Subcutaneous adipose tissue (tissue), 4 donors: Measurements from ENCODE around the gene TESPA1. TPM values are rescaled to one million over a fixed set of nuclear protein-coding genes. Genes with fewer than 3 reads are reported as not detected.

Experiments used
- total RNA-seq, 4 donors: library from RNA; depleted of rRNA; stranded (reverse); fragments of >200 nt; gene quantifications; one replicate each; pipeline ENCODE4 v1.1.0, GENCODE V29; 2016
- TF ChIP-seq, protein P1 (sequence below): fragments of 450-650 bp; IDR thresholded peaks from one replicate; pipeline ENCODE4 v1.5.1; 2016; ENCODE audit warnings: low read depth, mild to moderate bottlenecking, control low read depth, antibody characterized with exemption, moderate library complexity

The TESPA1 gene
- total RNA-seq, 4 donors from 2014 or later, result 1.5 to 2.1 (median 1.9) TPM; not detected in 1

DNA sequence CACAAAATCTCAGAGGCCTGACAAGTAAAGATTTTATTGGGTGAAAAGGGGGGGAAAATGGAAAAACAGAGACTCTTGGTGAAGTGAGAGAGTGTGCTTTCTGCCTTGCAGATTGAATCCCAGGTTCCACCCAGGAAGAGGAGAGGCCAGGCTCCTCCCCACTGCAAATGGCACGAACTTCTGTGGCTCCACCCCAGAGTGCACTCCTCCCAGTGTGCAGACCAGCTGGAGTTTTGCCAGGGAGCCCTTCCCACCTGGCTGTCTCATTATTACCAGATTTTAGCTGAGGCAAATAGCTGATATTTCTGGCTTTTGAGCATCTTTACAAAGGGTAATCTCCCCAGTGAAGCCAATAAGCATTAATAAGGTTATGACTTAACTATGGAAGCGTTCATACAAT lies 51.9 kb downstream of the TESPA1 start:
- TF ChIP-seq, protein P1, sequence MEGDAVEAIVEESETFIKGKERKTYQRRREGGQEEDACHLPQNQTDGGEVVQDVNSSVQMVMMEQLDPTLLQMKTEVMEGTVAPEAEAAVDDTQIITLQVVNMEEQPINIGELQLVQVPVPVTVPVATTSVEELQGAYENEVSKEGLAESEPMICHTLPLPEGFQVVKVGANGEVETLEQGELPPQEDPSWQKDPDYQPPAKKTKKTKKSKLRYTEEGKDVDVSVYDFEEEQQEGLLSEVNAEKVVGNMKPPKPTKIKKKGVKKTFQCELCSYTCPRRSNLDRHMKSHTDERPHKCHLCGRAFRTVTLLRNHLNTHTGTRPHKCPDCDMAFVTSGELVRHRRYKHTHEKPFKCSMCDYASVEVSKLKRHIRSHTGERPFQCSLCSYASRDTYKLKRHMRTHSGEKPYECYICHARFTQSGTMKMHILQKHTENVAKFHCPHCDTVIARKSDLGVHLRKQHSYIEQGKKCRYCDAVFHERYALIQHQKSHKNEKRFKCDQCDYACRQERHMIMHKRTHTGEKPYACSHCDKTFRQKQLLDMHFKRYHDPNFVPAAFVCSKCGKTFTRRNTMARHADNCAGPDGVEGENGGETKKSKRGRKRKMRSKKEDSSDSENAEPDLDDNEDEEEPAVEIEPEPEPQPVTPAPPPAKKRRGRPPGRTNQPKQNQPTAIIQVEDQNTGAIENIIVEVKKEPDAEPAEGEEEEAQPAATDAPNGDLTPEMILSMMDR, result no peak

DNA sequence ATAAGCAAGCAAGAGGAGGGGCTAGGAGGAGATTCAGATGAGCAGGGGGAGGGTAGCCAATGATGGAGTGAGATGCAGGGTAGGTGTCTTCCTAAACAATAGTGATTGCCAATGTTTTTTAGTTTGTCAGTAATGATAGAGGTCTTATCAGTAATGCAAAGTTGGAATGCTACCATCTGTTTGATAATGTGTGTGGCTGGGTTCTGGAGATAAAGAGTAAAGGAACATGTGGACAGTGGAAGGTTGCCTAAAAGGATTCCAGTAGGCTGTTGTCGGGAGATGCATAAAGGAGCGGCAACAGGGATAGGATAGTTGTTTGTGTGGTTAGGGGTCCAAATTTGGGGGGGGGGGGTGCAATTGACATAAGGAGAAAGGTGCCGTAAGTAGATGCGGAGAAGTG lies 52.5 kb downstream of the TESPA1 start:
- TF ChIP-seq, protein P1, result no peak

DNA sequence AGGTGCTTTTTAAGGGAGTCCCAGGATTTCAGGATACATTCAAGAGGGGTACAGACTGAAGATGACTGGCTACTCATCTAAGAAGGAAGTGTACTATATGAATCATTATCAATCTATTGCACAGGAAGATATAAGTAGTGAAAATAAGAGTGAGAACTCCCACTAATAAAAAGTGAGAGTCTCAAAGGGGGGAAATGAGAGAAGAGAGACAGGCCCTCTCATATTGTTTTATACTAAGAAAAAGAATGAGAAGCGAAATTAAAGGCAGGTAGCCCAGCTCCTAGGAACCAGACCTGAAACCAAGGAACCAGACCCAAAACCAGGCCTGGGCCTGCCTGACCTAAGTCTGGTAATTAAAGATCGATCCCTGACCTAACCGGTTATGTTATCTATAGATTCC lies 54.6 kb downstream of the TESPA1 start:
- TF ChIP-seq, protein P1, result no peak

DNA sequence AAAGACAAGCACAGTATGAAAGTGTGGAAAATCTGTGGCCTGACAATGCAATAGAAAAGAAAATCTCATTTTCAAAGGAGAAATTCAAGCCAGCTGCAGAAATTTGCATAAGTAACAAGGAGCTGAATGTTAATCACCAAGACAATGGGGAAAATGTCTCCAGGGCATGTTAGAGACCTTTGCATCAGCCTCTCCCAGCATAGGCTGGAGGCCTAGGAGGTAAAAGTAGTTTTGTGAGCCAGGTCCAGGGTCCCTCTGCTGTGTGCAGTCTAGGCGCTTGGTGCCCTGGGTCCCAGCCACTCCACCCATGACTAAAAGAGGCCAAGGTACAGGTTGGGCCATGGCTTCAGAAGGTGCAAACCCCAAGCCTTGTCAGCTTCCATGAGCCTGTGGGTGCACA lies 58.3 kb downstream of the TESPA1 start:
- TF ChIP-seq, protein P1, result no peak

DNA sequence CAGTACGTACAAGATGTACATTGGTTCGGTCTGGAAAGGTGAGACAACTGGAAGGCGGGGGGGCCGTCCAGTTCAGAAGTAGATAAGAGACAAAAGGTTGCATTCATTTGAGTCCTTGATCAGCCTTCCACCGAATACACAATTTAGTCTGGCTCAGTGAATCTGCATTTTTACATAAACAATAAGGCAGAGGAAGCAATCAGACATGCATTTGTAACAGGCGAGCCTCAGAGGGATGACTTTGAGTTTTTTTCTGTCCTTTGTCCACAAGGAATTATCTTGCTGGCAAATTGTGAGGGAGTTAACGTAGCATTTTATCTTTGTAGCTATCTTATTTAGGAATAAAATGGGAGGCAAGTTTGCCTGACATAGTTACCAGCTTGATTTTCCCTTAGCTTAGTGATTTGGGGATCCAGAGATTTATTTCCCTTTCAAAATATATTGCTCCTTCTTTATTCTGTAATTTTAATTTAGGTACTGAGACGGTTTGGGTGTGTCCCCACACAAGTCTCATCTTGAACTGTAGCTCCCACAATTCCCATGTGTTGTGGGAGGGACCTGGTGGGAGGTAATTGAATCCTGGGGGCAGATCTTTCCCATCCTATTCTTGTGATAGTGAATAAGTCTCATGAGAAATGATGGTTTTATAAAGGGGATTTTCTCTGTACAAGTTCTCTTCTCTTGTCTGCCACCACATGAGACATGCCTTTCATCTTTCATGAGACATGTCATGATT lies 59.4 kb downstream of the TESPA1 start:
- TF ChIP-seq, protein P1, result no peak

DNA sequence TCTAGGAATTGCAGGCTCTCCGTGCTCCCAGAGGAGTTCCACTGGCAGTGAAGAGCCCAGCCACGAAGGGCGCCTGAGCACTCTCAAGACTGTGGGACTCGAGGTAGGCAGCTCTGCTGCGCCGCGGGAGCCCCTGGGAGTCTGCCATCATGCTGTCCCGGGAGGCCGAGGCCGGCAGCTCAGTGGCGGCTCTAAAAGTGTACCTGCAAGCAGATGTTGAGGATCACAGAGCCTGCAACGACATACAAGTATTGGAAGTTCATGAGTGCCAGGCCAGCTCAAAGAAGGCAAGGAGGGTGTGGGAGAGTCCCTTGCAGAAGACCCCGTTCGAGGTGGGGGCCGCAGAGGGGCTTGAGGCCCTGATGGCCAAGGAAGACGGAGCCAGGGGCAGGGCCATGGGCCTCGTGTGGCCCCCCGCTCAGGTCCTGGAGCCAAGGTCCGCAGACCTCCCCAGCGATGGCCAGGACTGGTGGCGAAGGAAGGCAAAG lies 67.5 kb downstream of the TESPA1 start:
- TF ChIP-seq, protein P1, result no peak

Other genes with a start within 250 kb of the TESPA1 start
- not detected for gene MUCL1, start 130.2 kb downstream of the TESPA1 start, total RNA-seq
- gene NEUROD4, start 35.2 kb upstream of the TESPA1 start, total RNA-seq, result not detected
- gene OR9K2, start 141.6 kb upstream of the TESPA1 start, total RNA-seq, result not detected
- not detected for gene OR10A7, start 236.3 kb upstream of the TESPA1 start, total RNA-seq